BLaER1 (cell line): ENCODE data around the gene KCNQ1OT1.

Experiments
- H3K27ac ChIP-seq: shearing (Covaris generic); formaldehyde crosslinking; 2 replicates; pipeline ENCODE4 v1.8.1; 2022
- H3K27me3 ChIP-seq: shearing (Covaris generic); formaldehyde crosslinking; 2 replicates; pipeline ENCODE4 v1.8.1; 2022
- H3K36me3 ChIP-seq: shearing (Covaris generic); formaldehyde crosslinking; 2 replicates; pipeline ENCODE4 v1.8.1; 2022
- H3K4me1 ChIP-seq: shearing (Covaris generic); formaldehyde crosslinking; 2 replicates; pipeline ENCODE4 v1.8.1; 2022
- H3K4me2 ChIP-seq: shearing (Covaris generic); formaldehyde crosslinking; 2 replicates; pipeline ENCODE4 v1.8.1; 2022
- H3K4me3 ChIP-seq: shearing (Covaris generic); formaldehyde crosslinking; 2 replicates; pipeline ENCODE4 v1.8.1; 2022
- H3K9ac ChIP-seq: shearing (Covaris generic); formaldehyde crosslinking; 2 replicates; pipeline ENCODE4 v1.8.1; 2022
- H3K9me3 ChIP-seq: shearing (Covaris generic); formaldehyde crosslinking; 2 replicates; pipeline ENCODE4 v1.8.1; 2022
- H4K20me1 ChIP-seq: shearing (Covaris generic); formaldehyde crosslinking; 2 replicates; pipeline ENCODE4 v1.8.1; 2022
- Cebpa-rat ChIP-seq: shearing (Covaris generic); IDR thresholded peaks from 2 replicates; pipeline ENCODE4 v1.8.1; 2022

Gene KCNQ1OT1

DNA sequence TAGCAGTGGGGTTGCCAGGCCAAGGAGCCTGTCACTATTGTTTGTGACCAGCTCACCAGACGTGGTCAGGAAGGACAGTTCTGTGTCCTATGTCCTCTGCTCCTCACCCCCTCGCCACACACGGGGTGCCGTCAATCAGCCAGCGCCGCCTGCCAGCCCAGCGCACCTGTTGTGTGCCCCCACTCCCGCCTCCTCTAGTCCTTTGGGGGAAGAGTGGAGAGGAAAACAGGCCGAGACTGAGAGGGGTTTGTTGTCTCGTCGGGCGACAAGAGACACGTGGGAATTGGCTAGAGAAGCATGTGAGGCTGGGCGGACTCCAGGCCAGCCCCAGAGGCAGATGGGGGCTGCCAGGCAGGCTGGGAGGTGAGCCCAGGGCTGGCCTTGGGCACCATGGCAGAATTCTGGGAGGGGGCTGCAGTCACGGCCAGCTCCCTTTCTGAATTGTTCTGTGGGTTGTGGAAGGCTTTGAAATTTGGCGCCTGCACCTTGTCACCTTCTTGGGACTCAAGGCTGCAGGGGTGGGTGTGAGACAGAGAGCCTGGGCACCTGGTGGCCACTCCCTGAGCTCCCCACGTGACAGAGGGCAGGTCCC, 3.1 kb upstream of the KCNQ1OT1 start:
- Histone ChIP-seq H3K4me1 (peaks cover 63% of the 10 kb centered on the region), H3K27ac (peak overlapping the region; percentile 88), H3K36me3 (no peaks in the 10 kb centered on the region), H3K4me3 (peak overlapping the region; percentile 45; the same call in 1 of the 2 replicates), H3K9ac (peak overlapping the region; percentile 67), H4K20me1 (peaks cover 18% of the 10 kb centered on the region), H3K27me3 (no peaks in the 10 kb centered on the region), H3K4me2 (peak overlapping the region; percentile 94), H3K9me3 (peaks cover 30% of the 10 kb centered on the region)
- TF ChIP-seq Cebpa-rat: no peak

DNA sequence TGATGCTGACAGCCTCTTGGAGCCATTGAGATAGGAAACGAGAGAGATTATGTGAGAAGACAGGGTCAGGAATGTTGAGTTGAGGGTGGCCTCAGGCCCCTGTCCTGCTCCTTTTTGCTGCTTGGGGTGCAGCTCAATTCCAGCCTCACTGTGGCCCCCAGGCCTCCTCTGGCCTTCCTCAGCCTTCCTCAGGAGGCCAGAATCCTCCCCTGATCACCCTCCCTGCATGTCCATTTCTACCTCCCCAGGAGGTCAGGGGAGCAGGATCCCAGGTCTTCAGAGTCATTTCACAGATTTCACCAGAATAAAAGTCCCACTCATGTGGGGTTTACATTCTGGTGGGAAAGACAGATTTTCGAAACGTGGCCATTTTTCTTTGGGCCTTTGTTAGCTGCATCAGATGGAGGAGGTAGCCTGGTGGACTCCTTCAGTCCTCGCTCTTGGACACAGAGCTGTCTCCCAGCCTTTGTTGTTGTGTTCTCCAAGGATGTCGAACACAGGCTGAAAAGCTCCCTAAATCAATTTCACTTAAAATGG, 2.2 kb upstream of the KCNQ1OT1 start:
- H3K4me3 ChIP-seq: no peak overlapping the region
- no peaks in the 10 kb centered on the region for H3K27me3 ChIP-seq
- TF ChIP-seq Cebpa-rat: no peak
- peaks cover 27% of the 10 kb centered on the region for H4K20me1 ChIP-seq
- H3K27ac ChIP-seq: peak overlapping the region; percentile 88
- H3K4me1 ChIP-seq: peaks cover 70% of the 10 kb centered on the region
- no peaks in the 10 kb centered on the region for H3K36me3 ChIP-seq
- H3K9me3 ChIP-seq: peaks cover 30% of the 10 kb centered on the region
- H3K9ac ChIP-seq: peak overlapping the region; percentile 79; the same call in 1 of the 2 replicates
- peak overlapping the region; percentile 94 for H3K4me2 ChIP-seq

DNA sequence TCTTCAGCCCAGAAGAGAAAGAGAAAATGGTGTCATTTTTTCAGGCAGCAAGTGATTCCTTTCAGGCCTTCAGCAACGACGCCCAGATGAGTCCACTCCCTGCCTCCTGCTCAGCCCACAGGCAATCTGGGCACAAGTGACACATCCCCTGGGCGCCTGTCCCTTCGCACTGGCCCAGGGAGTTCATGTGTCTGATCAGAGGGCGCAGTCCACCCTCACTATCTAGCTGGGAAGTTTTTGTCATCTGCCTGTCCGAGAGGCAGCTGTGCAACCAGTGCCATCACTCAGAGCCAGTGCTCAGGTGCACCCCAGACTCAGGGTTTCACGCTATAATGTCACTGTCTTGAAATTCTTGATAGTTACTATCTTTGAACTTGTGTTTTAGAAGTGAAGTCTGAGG, 1.4 kb upstream of the KCNQ1OT1 start:
- TF ChIP-seq Cebpa-rat: no peak
- H3K9me3 ChIP-seq: peaks cover 26% of the 10 kb centered on the region
- peak overlapping the region; percentile 79; the same call in 1 of the 2 replicates for H3K9ac ChIP-seq
- H3K4me3 ChIP-seq: peak overlapping the region; percentile 81; the same call in 1 of the 2 replicates
- peaks cover 77% of the 10 kb centered on the region for H3K4me1 ChIP-seq
- H3K27ac ChIP-seq: peak overlapping the region; percentile 88
- H4K20me1 ChIP-seq: peaks cover 35% of the 10 kb centered on the region
- no peaks in the 10 kb centered on the region for H3K27me3 ChIP-seq
- peak overlapping the region; percentile 94 for H3K4me2 ChIP-seq
- no peaks in the 10 kb centered on the region for H3K36me3 ChIP-seq

GRCh38 chr11:2700415-2701211, 819 bp upstream of the KCNQ1OT1 start:
- Histone ChIP-seq H3K27me3 (no peaks in the 10 kb centered on the region), H3K4me1 (peaks cover 82% of the 10 kb centered on the region)
- TF ChIP-seq Cebpa-rat: no peak

GRCh38 chr11:2699185-2699530, 636 bp downstream of the KCNQ1OT1 start:
- peak overlapping the region; percentile 88 for H3K27ac ChIP-seq
- H3K36me3 ChIP-seq: no peaks in the 10 kb centered on the region
- no peak for TF ChIP-seq Cebpa-rat
- peak overlapping the region; percentile 85 for H3K4me2 ChIP-seq
- H3K27me3 ChIP-seq: no peaks in the 10 kb centered on the region
- peaks cover 22% of the 10 kb centered on the region for H3K9me3 ChIP-seq
- peaks cover 82% of the 10 kb centered on the region for H3K4me1 ChIP-seq
- H3K9ac ChIP-seq: peak overlapping the region; percentile 88
- peaks cover 56% of the 10 kb centered on the region for H4K20me1 ChIP-seq
- peak overlapping the region; percentile 81 for H3K4me3 ChIP-seq

More at GRCh38 chr11:2700415-2701211, 819 bp upstream of the KCNQ1OT1 start:
- H3K4me3 ChIP-seq: peak overlapping the region; percentile 81
- no peaks in the 10 kb centered on the region for H3K36me3 ChIP-seq
- H4K20me1 ChIP-seq: peaks cover 41% of the 10 kb centered on the region
- H3K9me3 ChIP-seq: peaks cover 22% of the 10 kb centered on the region
- peak overlapping the region; percentile 79 for H3K9ac ChIP-seq
- peak overlapping the region; percentile 94 for H3K4me2 ChIP-seq
- H3K27ac ChIP-seq: peak overlapping the region; percentile 88

DNA sequence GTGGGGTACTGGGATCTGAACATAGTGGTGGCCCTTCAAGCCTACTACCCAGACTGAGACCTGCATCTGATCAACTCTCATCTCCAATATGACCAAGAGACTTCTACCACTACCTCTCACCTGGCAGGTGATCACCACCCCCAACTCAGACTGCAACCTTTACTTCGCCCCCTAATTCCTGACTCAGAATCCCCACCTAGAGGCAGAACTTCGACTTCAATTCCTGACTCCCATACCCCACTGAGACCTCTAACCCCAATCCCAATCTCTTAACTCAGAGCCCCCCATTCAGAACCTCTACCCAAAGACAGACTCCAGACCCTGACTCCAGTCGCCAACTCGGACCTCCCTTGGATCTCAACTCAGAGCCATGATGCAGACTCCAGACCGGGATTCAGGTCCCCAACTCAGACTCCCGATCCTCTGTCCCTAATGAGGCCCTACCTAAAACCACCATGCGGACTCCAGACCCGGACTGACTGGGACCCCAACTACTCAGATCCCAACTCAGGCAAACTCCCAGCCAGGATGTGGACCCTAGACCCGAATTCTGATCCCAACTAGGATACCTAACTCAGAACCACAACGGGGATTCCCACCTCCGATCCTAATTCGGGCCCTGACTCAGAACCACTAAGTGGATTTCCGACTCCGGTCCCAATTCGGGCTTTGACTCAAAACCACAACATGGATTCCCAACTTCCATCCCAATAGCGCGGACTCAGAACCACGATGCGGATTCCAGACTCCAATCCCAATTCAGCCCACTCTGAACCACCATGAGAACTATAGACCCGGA, 1.2 kb downstream of the KCNQ1OT1 start:
- Histone ChIP-seq H4K20me1 (peaks cover 61% of the 10 kb centered on the region), H3K36me3 (no peaks in the 10 kb centered on the region), H3K4me3 (peak overlapping the region; percentile 81), H3K27ac (peak overlapping the region; percentile 88), H3K9ac (peak overlapping the region; percentile 88), H3K4me2 (peak overlapping the region; percentile 85), H3K9me3 (peaks cover 22% of the 10 kb centered on the region), H3K27me3 (no peaks in the 10 kb centered on the region), H3K4me1 (peaks cover 82% of the 10 kb centered on the region)
- no peak for TF ChIP-seq Cebpa-rat

- no peak overlapping the region for H3K27ac ChIP-seq
- H3K9me3 ChIP-seq: peaks cover 22% of the 10 kb centered on the region
- no peaks in the 10 kb centered on the region for H3K36me3 ChIP-seq
- peak overlapping the region; percentile 88; the same call in 1 of the 2 replicates for H3K9ac ChIP-seq
- no peaks in the 10 kb centered on the region for H3K27me3 ChIP-seq
- H3K4me3 ChIP-seq: peak overlapping the region; percentile 81
- H3K4me1 ChIP-seq: peaks cover 82% of the 10 kb centered on the region
- no peak for TF ChIP-seq Cebpa-rat
- peaks cover 68% of the 10 kb centered on the region for H4K20me1 ChIP-seq
- H3K4me2 ChIP-seq: peak overlapping the region; percentile 85
Observed at GRCh38 chr11:2697866-2698265, 1.9 kb downstream of the KCNQ1OT1 start.

GRCh38 chr11:2696455-2696854, 3.3 kb downstream of the KCNQ1OT1 start:
- peaks cover 83% of the 10 kb centered on the region for H4K20me1 ChIP-seq

More at GRCh38 chr11:2696455-2696854, 3.3 kb downstream of the KCNQ1OT1 start:
- peaks cover 22% of the 10 kb centered on the region for H3K9me3 ChIP-seq
- H3K27ac ChIP-seq: no peak overlapping the region
- H3K9ac ChIP-seq: no peak overlapping the region
- H3K27me3 ChIP-seq: no peaks in the 10 kb centered on the region
- no peak overlapping the region for H3K4me3 ChIP-seq
- H3K4me1 ChIP-seq: peaks cover 82% of the 10 kb centered on the region
- no peak for TF ChIP-seq Cebpa-rat
- peak overlapping the region; percentile 85; the same call in 1 of the 2 replicates for H3K4me2 ChIP-seq
- no peaks in the 10 kb centered on the region for H3K36me3 ChIP-seq
